Hematopoietic multipotent progenitor cell (in vitro differentiated cells): ENCODE data around the gene LEMD1. TPM values are rescaled to one million over a fixed set of nuclear protein-coding genes. Genes with fewer than 3 reads are reported as not detected.

Source experiments
- DNase-seq, 3 donors: peaks; one replicate each; pipeline ENCODE4 v3.0.0-alpha.2; 2011 to 2015; ENCODE audit warnings: low read depth in 2 of 3, low spot score in 2 of 3
- total RNA-seq: library from RNA; depleted of rRNA; stranded (reverse); fragments of >200 nt; gene quantifications from one replicate; pipeline ENCODE4 v1.2.3, GENCODE V29; 2012

LEMD1 gene, protein sequence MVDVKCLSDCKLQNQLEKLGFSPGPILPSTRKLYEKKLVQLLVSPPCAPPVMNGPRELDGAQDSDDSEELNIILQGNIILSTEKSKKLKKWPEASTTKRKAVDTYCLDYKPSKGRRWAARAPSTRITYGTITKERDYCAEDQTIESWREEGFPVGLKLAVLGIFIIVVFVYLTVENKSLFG
- not detected for total RNA-seq

DNA sequence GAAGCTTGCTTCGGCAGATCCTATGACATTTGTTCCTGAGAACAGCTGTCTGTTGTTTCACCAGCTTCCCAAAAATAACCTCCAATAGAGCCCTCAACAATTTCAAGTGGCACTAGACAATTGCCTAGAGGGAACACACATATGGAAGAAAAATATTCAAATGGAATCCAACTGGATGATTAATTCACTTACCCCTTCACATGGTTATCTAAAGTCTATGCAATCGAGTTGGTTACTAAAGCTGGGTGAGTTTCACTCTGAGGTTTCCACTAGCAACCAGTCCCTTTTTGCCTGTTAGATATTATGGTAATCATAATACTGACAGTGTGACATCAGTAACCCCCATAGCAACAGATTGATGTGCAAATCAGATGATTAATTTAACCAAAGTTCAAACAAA, at the start of gene LEMD1:
Gene LEMD1, minus strand, starts transcription at position 259 of the 400 bp plus-strand sequence. CDS start 1,520 bp downstream, outside the sequence.
- DNase-seq: no peak

DNA sequence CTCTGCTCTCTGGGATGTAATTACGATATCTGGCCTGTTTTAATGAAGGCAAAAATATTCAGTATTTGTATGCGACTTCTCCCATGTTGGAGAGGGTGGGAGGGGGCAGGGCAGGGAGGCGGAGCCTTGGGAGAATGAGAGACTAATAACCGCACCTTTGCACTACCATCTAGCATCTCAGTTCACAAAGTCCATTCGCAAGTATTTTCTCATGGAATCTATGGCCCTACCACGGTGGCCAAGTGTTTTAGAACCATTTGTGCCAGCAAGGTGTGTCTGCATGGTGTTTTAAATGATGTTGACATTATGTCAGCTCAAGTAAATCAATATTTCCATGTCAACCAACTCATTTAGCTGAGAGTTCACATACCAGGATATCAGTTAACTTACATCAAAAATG, 48.3 kb upstream of the LEMD1 start:
- DNase-seq: no peak

DNA sequence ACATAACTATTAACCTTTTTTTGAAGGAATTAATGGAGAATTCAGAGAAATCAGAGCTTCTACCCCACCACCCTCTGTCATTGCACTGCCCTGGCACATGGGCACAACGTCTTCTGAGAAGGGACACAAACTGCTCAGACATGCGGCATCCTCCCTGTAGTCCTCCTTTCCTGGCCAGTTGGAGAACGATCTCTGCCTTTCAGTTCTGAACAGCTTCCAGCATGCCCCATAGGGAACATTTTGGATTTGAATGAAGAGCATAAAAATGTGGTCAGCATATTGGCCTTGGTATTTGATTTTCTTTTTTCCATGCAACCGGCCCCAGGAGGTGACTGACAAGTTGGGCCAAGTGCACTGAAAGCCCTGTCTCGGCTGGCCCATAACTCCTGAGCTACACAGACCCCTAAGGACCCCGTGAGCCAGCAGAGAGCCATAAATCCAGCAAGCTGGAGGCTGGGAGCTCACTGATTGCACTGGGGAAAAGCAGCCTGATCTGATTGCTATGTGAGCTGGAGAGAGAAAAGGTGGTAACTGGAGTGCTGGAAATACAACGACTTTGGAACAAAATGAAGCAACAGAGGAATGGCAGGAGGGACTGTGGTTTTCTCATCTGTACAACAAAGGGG, 44.9 kb upstream of the LEMD1 start:
- no peak for DNase-seq

DNA sequence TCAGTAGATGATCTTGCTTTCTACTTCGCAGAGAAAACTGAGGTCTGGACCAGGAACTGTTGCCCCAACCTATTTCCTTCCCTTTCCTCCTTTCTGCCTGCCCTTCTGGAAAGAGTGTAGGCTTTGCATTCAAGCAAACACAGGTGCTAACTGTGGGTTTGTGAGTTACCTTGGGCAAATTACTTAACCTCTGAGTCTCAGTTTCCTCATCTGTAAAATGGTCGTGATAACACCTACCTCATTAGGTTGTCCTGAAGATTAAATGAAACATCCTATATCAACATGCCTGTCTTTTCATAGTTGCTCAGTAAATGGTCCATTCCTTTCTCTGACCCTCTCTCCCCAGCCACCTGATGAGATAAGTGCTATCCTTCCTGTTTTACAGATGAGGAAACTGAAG, 43.5 kb upstream of the LEMD1 start:
- no peak for DNase-seq

DNA sequence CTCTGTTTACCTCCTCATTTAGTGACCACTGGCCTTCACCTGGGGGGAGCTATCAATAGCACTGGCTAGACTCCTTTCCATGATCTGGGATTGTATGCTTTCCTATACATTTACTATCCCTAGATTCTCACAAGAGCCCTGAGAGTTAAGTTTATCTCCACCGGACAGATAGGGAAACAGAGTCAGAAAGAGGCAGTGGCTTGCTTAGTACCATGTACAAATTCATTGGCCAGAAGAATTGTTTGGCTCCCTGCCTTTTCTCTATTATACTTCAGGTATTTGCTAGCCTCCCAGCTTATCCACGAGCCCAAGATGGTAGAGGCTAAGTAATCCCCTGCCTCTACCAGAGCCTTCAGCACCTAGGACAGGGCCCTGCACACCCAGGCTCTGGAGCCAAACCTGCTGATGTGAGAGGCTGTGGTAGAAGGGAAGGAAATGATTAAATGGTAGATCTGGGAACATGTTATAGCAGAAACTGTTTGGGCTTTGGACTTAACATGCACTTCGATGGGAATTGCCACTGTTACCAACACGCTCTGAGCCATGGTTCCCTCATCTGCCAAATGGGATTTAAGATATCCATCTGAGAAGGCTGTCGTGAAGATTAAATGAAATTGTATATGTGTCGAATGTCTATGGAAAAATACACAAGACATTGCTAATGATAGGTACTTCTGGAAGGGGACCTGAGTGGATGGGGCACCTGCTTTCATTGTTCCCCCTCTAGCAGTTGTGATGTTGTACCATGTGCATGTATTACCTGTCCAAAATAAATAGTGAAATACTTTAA, 37.1 kb upstream of the LEMD1 start:
- DNase-seq: peak in 2 of 3 donors; percentile 64 to 87

DNA sequence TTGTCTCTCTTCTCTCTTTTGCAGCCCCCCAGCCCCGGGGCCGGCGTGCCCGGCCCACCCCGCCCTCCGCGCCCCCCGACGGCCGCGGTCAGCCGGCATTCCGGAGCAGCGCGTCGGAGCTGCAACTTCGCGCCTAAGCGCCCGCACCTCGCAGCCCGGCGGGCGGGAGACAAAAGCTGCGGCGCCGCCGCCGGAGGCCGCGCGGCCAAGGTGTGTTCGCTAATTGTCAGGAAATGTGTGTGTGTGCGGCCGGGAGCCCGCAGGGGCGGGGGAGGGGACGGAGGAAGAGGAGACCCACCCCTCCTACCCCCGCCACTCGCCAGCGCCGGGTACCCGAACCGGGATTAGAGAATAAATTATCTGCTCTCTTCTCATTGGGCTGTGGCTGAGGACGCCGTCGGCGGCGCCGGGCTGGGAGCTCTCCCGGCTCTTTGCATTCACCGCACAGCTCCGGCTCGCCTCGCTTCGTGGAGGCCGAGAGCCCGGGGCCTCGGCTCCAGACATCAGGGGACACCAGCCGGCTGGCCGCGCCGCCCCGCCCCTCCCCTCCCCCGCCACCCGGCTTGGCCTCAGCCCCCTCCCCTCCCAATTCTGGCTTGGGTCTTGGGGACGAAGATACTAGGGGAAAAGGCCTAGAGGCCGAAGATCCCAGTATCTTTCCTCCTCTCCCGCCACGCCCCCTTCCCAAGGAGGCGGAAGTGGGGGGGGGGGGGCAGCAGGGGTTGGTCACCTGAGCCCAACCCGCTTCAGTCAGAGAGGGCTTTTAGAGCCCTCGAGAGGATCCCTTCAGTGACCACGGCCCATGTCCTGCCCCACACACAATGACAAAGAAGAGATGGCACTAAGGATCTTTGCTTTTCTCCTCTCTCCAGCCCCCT, 35.3 kb upstream of the LEMD1 start:
- no peak for DNase-seq

DNA sequence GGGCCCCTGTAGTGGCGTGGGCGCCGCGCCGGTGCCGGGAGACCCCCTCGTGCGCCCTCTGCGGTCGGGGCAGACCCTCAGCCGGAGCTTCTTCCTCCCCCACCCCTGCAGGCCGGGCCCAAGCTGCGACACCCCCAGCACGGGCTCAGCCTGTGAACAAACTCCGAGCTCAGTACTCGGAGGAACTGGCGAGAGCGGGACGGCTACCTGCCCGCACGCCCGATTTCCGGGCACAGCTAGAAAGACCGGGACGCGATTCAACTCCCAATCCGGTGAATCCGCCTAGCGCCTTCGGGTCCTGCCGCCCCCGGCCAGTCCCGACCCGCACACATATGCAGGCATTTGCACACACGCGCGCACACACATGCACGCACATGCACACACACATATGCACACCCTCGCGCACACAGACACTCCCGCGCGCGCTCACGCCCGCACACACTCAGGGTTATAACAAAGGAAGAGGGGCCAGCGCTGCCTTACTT, 34.6 kb upstream of the LEMD1 start:
- DNase-seq: no peak

DNA sequence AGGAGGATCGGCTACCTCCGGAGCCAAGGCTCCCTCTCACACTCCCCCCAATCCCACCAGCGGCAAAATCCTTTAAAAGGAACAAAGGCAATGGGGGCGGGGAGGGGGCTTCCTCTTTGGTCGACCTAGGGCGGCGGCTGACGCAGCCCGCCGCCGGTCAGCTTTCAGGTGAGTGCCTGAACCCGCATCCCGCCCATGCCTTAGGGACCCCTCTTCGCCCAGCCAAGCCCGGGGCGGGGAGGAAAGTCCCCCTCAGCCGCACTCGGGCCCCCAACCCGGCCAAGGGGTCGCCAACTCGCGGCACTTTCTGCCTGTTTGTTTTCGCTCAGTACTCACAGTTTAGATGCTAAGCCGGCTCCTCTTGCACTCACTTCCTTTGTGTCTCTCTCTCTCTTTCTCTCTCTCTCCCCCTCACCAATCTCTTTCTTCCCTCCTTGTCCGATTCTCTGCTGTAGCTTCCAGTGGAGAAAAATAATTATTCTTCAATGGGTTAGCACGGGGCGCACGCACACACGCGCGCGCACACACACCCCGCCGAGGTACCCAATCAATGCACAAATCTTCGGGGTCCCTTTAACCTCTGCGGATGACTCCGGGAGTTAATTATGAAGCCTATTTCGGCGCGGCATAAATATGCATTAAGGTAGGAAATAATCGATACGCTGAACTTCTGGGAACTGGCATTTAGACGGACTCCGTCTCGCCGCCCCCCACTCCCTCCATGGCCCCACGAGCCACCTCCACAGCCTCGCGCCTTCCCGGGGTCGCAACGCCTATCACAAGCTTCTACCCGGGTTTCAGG, 33.9 kb upstream of the LEMD1 start, which contains the start of gene BLACAT1:
Gene BLACAT1, minus strand, starts transcription at position 465 of the 802 bp plus-strand sequence.
- no peak for DNase-seq

DNA sequence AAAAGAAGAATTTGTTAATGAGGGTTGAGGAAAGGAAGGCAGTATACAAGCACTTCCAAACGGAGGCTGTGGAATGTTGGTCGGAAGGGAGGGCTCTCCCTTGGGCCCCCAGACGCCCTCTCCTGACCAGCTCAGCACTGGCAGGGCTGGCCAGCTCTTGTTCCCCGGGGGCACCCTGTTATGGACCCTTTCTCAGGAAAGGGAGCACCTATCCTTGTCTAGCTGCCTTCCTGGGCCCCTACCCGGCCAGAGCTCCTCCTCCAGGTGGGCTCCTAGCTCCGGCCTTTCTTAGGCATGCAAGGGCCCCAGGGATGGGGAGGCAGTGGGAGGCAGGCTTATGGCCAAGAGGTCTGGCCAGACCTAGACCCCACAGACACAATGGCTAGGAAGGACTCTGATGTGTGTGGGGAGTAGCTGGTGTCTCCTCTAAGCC, 33.1 kb upstream of the LEMD1 start:
- DNase-seq: no peak

DNA sequence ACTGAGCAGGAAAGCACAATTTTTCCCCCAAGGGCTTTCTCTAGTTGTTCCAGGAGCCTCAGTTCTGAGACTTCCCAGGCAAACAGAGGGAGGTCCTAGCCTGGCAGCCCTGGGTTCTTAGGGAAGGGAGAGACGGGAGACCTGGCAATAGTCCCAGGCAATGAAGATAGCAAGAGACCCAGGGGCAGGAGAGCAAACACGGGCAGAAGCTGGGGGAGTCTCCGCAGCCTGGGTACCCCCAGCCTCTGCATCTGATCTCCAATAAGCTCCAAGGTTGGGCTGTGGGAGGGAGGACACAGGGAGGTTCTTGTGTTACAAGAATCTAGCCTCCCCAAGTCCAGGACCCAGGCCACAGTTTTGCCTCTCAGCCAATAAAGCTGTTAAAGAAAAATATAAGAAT, 31.6 kb upstream of the LEMD1 start:
- DNase-seq: no peak

DNA sequence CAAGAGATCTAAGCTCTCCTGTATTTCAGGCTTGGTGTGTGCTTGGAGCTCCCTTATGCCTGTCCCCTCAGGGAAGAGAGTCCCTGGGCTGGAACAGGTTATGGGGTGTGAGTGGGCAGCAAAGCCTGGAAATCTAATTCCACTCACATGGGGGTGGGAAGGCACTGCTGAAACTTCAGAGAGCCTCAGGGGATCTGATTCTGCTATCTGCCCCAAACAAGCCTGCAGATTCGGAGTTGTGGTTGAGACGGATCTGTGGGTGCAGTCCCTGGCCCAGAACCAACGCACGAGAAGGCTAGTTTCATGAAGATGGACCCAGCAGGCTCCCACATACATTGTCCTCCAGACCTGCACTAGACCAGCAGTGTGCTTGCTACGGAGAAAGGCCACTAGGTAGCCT, 31.1 kb upstream of the LEMD1 start:
- no peak for DNase-seq

DNA sequence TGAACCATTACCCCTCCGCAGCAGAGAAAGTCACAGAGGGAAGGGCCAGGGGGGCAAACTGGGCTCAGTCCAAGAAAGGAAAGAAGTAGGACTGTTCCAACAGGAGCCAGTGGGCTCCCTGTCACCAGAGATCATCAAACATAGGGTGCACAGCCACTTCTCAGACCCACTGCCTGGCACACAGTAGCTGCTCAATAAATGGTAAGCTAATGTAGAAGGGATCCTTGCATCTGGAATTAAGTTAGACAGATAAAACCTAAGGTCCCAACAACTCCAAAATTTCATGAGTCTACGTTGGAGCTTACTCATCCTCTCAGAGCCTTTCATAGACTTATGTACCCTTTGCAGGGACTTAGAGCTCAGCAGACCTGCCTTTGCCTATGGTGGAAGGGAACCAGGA, 30.5 kb upstream of the LEMD1 start:
- no peak for DNase-seq

DNA sequence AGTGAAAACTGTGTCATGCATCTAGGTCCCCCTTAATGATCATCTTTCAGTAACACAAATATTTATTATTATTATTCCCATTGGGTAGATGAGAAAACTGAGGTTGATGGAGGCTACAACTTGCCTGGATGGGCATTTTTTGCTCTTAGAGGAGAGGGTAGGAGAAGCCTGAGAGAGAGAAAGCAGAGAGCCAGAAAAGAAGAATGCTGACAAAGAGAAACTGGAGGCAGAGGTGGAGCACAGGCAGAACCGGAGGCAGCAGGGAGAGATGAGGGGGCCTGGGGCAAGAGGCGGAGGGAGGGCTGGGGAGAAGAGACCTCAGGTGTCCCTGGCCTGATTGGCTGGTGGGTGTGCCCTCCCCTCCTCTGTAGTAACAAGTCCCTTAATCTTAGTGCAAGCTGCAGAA, 29.9 kb upstream of the LEMD1 start:
- DNase-seq: no peak

DNA sequence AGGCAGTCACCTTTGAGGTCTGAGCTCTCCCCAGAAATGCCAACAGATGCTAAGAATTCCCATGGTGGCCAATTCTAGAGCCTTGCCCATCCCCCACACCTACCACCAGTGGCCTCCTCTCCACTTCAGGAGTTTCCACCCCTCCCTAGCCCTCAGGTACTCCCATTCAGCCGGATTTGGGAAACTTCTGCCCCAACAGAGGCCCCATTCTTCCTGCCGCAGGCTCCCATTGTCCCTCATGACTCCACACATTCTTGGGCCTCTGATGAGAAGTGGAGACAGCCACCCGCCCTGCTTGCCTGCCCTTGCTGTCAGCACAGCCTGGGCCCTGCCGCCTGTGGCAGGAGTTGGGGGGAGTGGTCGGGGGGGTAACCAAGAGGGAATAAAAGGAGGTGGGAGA, 29.3 kb upstream of the LEMD1 start:
- no peak for DNase-seq

DNA sequence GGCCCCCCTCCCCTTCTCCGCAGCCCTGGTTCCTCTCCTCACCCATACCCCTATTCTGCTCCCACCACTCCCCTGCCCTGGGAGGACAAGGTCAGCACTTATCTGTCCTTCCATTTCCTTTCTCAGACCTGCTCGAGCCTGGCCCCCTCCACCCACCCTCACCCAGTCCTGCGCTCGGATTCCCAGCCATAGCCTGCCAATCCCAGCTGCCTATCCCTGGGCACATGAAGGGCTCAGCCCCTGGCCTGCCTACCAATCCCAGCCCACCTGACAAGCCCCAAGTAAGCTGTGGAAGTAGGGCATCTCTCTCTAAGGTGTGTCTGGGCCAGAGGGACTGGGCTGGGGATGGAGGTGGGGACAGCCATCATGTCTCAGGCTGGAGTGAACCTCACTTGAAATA, 28.6 kb upstream of the LEMD1 start:
- DNase-seq: no peak

DNA sequence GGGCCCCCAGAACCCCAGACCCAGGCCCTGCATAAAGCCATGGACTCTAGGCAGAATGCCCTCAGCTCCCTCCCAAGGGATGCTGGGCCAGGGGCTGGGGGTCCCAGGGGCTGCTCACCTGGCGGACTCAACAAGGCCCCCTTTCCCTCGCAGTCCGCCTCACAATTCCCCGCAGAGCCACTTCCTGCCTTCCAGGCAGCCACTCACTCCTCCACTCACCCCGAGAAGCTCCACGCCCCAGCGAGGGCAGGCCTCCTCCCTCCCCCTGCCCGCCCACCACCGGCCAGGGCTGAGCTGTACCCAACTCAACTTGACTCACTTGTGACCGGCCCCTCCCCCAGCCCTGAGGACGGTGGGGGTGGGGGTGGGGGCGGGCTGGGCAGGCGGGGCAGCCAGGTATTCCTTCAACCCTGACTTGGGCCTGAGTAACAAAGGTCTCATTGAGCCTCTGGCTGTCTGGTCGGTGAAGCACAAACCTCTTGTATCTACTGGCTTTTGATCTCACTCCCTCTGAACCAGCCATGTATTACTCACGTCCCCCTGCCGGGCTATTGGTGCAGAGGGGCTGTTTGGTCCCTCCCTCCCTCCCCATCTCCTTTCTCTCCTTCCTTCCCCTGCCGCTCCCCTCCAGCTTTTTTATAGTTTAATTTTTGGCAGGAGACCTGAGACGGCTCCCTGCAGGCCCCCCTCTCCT, 28.0 kb upstream of the LEMD1 start:
- no peak for DNase-seq

DNA sequence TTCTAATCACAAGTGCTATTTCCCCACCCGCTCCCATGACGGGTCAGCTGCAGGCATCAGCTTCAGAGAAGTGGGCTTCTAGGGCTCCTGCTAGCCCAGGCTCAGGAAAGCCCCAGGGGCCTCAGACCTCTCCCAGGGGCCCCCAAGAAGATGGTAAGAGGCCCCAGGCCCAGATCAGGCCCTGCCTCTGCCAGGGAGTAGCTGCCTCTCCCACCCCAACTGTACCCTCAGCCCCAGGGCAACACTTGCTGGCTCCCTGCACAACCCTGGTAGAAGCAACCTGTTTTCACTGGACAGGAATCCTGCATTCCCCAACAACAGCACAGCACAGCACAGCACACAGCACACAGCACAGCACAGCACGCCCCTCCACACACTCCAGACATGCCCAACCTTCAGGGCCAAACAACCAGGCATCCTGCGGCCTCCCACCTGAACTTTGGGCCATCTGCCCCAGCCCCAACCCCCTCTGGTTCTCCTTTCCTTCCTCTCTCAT, 27.4 kb upstream of the LEMD1 start:
- DNase-seq: no peak

DNA sequence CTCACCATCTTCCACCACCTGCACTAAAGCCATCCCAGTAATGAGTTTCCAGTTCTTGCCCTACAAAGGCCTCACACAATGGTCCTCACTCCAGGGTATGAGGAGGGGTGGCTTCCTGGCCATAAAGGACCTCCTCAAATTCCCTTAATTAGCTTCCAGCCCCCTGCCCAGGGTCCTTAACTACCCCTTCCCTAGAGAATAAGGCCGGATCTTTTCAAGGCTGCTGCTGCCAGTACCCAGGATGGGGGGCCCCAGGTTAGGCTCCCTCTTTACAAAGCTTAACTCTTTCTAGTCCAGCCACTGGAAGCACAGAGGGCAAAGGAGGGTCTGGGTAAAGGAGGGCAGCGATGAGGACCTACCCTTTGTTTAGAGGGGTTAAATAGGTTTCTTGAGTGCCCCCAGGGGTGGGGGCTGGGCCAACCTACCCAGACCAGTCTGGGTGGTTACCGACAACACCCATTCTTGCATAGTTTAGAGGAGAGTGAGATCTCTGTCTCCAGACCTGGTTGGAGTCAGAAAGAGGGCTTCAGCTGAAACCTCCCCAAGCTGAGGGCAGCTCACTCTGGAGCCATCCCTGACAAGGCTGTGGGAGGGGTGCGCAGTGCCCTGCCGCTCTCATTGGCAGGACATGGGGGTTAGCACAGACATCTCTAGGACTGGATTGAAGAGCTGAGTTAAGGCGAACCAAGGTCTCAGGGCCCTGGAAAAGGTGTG, 26.8 kb upstream of the LEMD1 start:
- no peak for DNase-seq
